Measurements from ENCODE around the gene VPREB1.
"Not testable (repeated sequence)": the region's sequence is repeated elsewhere in the genome, so short reads cannot be mapped to it uniquely, and the experiment has no call there.

VPREB1 gene

GRCh38 chr22:22246706-22247105, 2.1 kb downstream of the VPREB1 start:
- no peak for DNase-seq

- no peak for DNase-seq
Measured at GRCh38 chr22:22248878-22249277, 4.3 kb downstream of the VPREB1 start.

DNA sequence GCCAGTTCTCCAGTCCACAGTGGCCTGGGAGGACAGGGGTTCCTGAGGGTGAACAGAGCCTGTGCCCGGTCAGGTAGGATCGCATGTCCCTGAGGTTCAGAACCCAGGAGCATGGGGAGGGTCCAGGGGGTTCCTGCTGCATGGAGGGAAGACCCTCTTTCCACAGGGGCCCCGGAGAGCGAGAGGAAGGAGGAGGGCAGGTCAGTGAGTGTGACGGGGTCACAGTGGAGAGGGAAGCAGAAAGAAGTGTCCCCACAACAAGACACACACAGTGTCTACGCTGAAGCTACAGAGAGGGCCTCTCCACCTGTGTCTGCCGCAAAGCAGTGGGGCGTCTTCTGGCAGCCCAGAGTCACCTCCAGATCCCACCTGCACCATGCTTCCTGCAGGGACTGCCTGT, 6.1 kb downstream of the VPREB1 start:
- DNase-seq, result not testable (repeated sequence)

DNA sequence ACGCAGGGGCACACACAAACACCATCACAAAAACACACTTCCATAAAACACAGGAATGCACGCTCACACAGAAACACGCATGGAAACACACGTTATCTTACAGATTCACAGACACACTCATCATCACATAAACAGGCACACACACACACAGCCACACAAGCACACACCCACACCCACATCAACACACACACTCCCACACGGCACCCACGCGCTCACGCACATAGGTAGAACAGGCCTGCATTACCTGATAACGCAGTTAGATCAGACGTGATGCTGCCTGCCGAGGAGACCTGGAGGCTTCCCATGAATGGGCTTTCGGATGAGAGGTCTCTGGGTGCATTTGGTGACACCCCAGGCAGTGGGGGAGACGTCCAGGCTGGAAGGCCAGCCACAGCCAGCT, 11.5 kb downstream of the VPREB1 start:
- not testable (repeated sequence) for DNase-seq

DNA sequence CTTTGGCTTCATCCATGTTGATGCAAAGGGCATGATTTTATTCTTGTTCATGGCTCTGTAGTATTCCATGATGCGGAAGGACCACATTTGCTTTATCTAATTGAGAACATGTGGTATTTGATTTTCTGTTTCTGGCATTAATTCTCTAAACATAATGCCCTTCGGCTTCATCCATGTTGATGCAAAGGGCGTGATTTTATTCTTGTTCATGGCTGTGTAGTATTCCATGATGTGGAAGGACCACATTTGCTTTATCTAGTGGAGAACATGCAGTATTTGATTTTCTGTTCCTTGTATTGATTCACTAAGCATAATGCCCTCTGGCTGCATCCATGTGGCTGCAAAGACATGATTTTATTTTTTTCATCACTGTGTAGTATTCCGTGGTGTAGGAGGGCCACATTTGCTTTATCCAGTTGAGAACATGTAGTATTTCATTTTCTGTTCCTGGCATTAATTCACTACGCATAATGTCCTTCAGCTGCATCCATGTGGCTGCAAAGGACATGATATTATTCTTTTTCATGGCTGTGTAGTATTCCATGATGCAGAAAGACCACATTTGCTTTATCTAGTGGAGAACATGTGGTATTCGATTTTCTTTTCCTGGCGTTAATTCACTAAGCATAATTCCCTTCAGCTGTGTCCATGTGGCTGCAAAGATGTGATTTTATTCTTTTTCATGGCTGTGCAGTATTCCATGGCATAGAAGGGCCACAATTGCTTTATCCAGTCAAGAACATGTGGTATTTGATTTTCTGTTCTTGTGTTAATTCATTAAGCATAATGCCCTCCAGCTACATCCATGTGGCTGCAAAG, 14.2 kb downstream of the VPREB1 start:
- DNase-seq, result not testable (repeated sequence)

DNA sequence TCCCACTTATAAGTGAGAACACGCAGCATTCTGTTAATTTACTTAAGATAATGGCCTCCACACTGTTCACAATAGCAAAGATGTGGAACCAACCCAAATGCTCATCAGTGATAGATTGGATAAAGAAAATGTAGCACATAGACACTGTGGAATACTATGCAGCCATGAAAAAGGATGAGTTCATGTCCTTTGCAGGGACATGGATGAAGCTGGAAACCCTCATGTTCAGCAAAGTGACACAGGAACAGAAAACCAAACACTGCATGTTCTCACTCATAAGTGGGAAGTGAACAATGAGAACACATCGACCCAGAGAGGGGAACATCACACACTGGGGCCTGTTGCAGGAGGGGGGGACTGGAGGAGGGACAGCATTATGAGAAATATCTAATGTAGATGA, 15.6 kb downstream of the VPREB1 start:
- DNase-seq, result not testable (repeated sequence)

- not testable (repeated sequence) for DNase-seq
Measured at GRCh38 chr22:22260586-22260985, 16.0 kb downstream of the VPREB1 start.

DNA sequence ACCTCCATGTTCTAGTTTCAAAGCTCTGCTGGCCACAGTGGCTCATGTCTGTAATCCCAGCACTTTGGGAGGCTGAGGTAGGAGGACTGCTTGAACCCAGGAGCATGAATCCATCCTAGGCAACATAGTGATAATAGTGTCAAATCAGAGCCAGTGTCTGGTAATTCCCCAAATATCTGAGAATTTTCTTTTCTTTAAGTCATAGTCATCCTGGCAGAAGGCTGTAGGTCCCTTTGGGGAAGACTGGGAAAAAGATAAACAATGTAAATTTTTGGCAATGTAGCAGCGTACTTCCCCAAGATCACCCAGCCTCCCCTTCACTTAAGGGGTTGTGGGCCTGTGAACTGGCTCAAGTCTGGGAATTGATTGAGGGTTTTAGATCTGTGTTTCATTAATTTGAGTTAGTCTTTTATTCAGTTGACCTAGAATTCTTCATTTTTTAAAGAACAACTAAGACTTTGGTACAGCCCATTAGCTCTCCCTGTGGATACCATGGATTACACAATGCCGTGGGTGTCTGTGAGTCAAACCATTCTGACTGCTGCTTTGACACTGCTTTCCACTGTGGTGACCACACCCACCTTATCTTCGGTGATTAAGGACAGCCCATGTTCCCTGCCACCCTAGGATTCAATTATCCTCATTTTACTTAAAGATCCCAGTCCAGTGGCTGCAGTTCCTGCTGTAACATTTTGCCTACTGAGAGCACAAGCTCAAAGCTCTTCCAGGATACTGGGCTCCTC, 17.9 kb downstream of the VPREB1 start:
- not testable (repeated sequence) for DNase-seq

GRCh38 chr22:22263823-22264222, 19.2 kb downstream of the VPREB1 start:
- DNase-seq, result not testable (repeated sequence)

DNA sequence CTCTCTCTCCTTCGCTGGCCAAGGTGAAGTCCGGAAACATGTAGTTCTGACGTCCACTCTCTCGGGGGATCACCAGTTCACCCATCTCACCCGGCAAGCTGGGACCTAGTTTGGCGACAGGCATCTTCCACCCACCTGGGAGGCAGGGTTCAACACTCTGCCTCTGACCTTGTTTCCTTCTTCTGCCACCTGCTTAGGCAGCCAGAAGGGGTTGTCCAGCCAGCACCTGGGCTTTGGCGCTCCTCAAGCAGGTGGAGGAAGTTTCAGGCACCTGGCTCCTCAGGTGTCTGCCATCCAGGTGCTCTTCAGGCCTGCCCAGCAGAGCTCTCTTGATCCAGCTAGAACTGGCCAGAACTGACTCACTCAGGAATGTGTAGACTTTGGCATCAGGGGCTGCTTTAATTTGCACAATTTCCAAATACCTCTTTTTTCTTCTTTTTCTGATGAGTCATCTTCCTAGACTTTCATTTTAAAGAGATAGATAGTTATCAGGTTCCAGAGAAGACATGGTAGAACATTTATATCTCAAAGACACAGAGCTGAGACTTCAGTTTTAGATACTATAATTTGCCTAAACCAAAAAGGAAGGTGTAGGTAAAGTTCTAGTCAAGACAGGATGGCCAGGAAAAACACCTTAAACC, 25.6 kb downstream of the VPREB1 start:
- DNase-seq, result not testable (repeated sequence)

GRCh38 chr22:22277423-22277822, 32.8 kb downstream of the VPREB1 start:
- not testable (repeated sequence) for DNase-seq

DNA sequence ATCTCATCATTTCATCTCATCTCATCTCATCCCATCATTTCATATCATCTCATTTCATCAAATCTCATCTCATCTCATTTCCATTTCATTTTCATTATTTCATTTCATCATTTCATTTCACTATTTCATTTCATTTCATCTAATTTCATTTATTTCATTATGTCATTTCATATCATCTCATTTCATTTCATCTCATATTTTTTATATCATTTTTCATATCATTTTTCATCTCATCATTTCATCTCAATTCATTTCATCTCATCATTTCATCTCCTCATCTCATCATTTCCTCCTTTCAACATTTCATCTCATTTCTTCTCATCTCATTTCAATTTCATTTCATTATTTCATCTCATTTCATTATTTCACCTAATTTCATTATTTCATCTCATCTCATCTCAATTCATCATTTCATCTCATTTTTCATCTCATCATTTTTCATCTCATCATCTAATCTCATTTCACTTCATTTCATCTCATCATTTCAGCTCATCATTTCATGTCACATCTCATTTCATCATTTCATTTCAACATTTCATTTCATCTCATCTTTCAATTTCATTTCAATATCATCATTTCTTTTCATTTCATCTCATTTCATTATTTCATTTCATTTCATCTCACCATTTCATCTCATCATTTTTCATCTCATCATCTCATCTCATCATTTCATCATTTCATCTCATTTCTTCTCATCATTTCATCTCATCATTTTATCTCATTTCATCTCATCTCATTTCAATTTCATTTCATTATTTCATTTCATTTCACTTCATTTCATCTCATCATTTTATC, 40.6 kb downstream of the VPREB1 start:
- not testable (repeated sequence) for DNase-seq

GRCh38 chr22:22286390-22287105, 42.0 kb downstream of the VPREB1 start:
- not testable (repeated sequence) for DNase-seq

DNA sequence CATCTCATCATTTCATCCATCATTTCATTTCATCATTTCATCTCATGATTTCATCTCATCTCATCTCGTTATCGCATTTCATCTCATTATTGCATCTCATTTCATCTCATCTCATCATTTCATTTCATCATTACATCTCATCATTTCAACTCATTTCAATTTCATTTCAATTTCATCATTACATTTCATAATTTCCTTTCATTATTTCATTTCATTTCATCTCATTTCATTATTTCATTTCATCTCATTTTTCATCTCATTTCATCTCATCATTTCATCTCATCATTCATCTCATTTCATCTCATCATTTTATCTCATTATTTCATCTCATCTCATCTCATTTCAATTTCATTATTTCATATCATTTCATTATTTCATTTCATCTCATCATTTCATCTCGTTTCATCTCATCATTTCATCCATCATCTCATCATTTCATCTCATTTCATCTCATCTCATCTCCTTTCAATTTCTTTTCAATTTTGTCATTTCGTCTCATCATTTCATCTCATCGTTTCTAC, 42.6 kb downstream of the VPREB1 start:
- DNase-seq, result not testable (repeated sequence)

DNA sequence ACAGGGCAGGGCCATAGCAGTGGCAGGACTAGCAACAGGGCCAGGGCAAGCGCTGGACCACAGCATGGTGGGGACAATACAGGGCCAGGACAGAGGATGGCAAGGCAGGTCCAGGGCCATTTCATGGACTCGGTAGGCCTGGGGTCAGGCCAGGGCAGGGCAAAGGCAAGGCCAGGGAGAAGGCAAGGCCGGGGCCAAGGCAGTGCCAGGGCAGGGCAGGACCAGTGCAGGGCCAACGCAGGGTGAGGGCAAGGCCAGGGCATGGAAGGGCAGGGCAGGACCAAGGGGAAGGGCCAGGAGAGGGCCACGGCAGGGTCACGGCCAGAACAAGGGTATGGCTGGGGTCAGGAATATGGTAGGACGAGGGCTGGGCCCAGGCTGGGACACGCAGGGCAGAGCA, 45.1 kb downstream of the VPREB1 start:
- not testable (repeated sequence) for DNase-seq

GRCh38 chr22:22291129-22291806, 46.7 kb downstream of the VPREB1 start:
- not testable (repeated sequence) for DNase-seq

DNA sequence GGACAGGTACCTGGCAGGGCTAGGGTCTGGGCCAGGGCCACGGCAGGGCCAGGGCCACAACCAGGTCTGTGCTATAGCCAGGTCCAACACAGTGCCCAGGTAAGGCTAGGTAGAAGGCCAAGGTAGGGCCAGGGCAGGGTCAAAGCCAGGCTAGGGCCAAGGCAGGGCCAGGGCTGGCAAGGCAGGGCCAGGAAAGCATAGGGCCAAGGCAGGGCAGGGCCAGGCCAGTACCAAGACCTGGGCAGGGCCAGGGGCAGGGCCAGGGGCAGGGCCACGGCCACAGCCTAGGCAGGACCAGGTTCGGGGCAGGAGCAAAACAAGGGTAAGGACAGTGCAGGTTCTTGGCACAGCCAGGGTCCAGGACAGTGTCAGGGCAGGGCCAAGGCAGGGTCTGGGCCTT, 48.1 kb downstream of the VPREB1 start:
- DNase-seq, result not testable (repeated sequence)

GRCh38 chr22:22293436-22293835, 48.9 kb downstream of the VPREB1 start:
- not testable (repeated sequence) for DNase-seq

DNA sequence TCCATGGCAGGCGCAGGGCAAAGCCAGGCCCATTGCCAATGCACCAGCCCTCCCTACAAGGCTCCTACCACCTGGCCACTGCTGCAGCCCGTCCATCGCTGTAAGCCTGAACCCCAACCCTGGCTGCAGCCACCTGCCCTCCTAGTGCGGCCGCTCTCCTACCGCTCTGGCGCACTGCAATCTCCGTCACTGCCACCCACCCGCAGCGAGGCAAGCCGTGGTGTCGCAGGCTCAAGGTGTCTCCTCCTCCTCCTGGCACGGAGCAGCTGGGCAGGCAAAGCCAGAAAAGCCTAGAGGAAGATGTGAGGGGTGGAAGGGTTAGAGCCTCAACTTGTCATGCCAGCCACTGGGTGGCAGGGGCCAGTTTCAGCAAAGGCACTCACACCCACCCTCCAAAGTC, 50.1 kb downstream of the VPREB1 start:
- not testable (repeated sequence) for DNase-seq

Measured in NCI-H146 (cell line).